B cell (primary cell): Measurements from ENCODE around the gene UGT3A1. TPM values are rescaled to one million over a fixed set of nuclear protein-coding genes. Genes with fewer than 3 reads are reported as not detected.
A peak's percentile ranks its signal among the peaks of the same experiment; 100 is the strongest.

Source experiments
- ATAC-seq: fragments of 200-7000 bp; cut with Tn5 transposase; one replicate; pipeline ENCODE4 v1.10.0; 2021; ENCODE audit warnings: low read depth, mild to moderate bottlenecking, moderate number of reproducible peaks, moderate library complexity
- CTCF ChIA-PET: fragments of 350-600 bp; sonication (Branson Sonifier 250); formaldehyde crosslinking; loops from one replicate; lab custom pipeline; 2021; ENCODE audit warnings: antibody characterized with exemption, inconsistent platforms; lab: Charles Lee
- POLR2A ChIA-PET: fragments of 350-600 bp; sonication (Branson Sonifier 250); formaldehyde crosslinking; loops from one replicate; lab custom pipeline; 2021; ENCODE audit warnings: antibody characterized with exemption; lab: Charles Lee
- DNase-seq: peaks from one replicate; pipeline ENCODE4 v3.0.0; 2013
- H2AFZ ChIP-seq: 2 replicates; pipeline ENCODE4 v1.6.1; 2012; ENCODE audit warnings: mild to moderate bottlenecking, low read depth, low read length; ENCODE audit not compliant: insufficient read depth, poor library complexity, severe bottlenecking
- H3K27ac ChIP-seq, 2 donors: 1 replicate in 1 of 2; 2 replicates in 1 of 2; pipeline ENCODE4 v1.5.1; 2012 to 2013; ENCODE audit warnings: low read length in 2 of 2, mild to moderate bottlenecking in 2 of 2, moderate library complexity in 1 of 2
- H3K27me3 ChIP-seq, 4 experiments: fragments of 200-600 bp in 1 of 4; sonication (generic) in 1 of 4; replicated peaks in 1 of 4; 1 replicate in 2 of 4; 2 replicates in 2 of 4; pipeline versions ENCODE4 v1.6.1 to v1.7.0; 2013 to 2016; ENCODE audit warnings: low read length in 3 of 4, mild to moderate bottlenecking in 2 of 4, mixed read lengths in 1 of 4, moderate library complexity in 1 of 4; ENCODE audit not compliant: insufficient read depth in 4 of 4, control insufficient read depth in 3 of 4; ENCODE audit errors: control extremely low read depth in 1 of 4
- H3K36me3 ChIP-seq, 2 experiments: replicated peaks in 1 of 2; 1 replicate in 1 of 2; 2 replicates in 1 of 2; pipeline versions ENCODE4 v1.6.1 to v1.7.1; 2013; ENCODE audit warnings: low read length in 1 of 2; ENCODE audit not compliant: insufficient read depth in 2 of 2, control insufficient read depth in 1 of 2; ENCODE audit errors: control extremely low read depth in 1 of 2, extremely low read depth in 1 of 2
- H3K4me1 ChIP-seq, 2 donors: fragments of 200-600 bp in 1 of 2; sonication (generic) in 1 of 2; 1 replicate in 1 of 2; 2 replicates in 1 of 2; pipeline versions ENCODE4 v1.5.1 to v1.6.1; 2013 to 2017; ENCODE audit warnings: low read length in 2 of 2; ENCODE audit not compliant: control insufficient read depth in 2 of 2, insufficient read depth in 2 of 2
- H3K4me2 ChIP-seq: replicated peaks from 2 replicates; pipeline ENCODE3; 2012; ENCODE audit warnings: mild to moderate bottlenecking, low read depth, low read length; ENCODE audit not compliant: poor library complexity, severe bottlenecking
- H3K4me3 ChIP-seq, 5 experiments: fragments of 200-600 bp in 1 of 5; sonication (generic) in 1 of 5; 1 replicate in 3 of 5; 2 replicates in 2 of 5; pipeline versions ENCODE4 v1.5.1 to v1.7.0; 2011 to 2016; ENCODE audit warnings: low read length in 4 of 5, mild to moderate bottlenecking in 4 of 5, low read depth in 2 of 5, control low read depth in 1 of 5, moderate library complexity in 1 of 5; ENCODE audit not compliant: insufficient read depth in 1 of 5; ENCODE audit errors: control extremely low read depth in 1 of 5, extremely low read depth in 1 of 5
- H3K79me2 ChIP-seq: fragments of 200-600 bp; sonication (generic); one replicate; pipeline ENCODE4 v1.6.0; 2016; ENCODE audit warnings: low read length; ENCODE audit not compliant: control insufficient read depth, insufficient read depth
- H3K9ac ChIP-seq: fragments of 200-600 bp; sonication (generic); 2 replicates; pipeline ENCODE4 v1.6.1; 2017; ENCODE audit warnings: mild to moderate bottlenecking, low read length, moderate library complexity
- H3K9me3 ChIP-seq, 3 donors: one replicate each; pipeline versions ENCODE4 v1.6.1 to v1.7.1; 2013; ENCODE audit warnings: low read length in 2 of 3; ENCODE audit not compliant: control insufficient read depth in 2 of 3, insufficient read depth in 1 of 3; ENCODE audit errors: control extremely low read depth in 1 of 3
- H4K20me1 ChIP-seq: 2 replicates; pipeline ENCODE4 v1.6.0; 2012; ENCODE audit warnings: mild to moderate bottlenecking, low read length; ENCODE audit not compliant: insufficient read depth, control insufficient read depth, poor library complexity, severe bottlenecking
- H3K27ac Mint-ChIP-seq: one replicate; pipeline ENCODE4 v1.8.0; 2021; ENCODE audit warnings: mixed read lengths
- H3K27me3 Mint-ChIP-seq: one replicate; pipeline ENCODE4 v1.8.0; 2021; ENCODE audit warnings: mixed read lengths
- H3K4me1 Mint-ChIP-seq: one replicate; pipeline ENCODE4 v1.8.0; 2021; ENCODE audit warnings: mixed read lengths
- H3K4me3 Mint-ChIP-seq: one replicate; pipeline ENCODE4 v1.8.0; 2021; ENCODE audit warnings: mixed read lengths
- H3K9me3 Mint-ChIP-seq: one replicate; pipeline ENCODE4 v1.8.0; 2022; ENCODE audit warnings: mixed read lengths; ENCODE audit not compliant: insufficient read depth
- EZH2 ChIP-seq: IDR thresholded peaks from 2 replicates; pipeline ENCODE4 v1.6.1; 2012; ENCODE audit warnings: borderline replicate concordance, low read depth, mild to moderate bottlenecking, moderate library complexity, low read length; ENCODE audit not compliant: insufficient read depth, poor library complexity, severe bottlenecking
- WGBS: methylation state at CpG from one replicate; pipeline ENCODE4 v1.1.5; 2013; ENCODE audit warnings: missing lambda C conversion rate; ENCODE audit not compliant: insufficient coverage; 5-methylcytosine and 5-hydroxymethylcytosine counted together
- intact Hi-C: fragments of 100-400 bp; cut with micrococcal nuclease; formaldehyde crosslinking; loops from one replicate; pipeline ENCODE4 v1.10.0; 2022
- polyA plus RNA-seq: library from polyadenylated mRNA; depleted of rRNA; stranded (reverse); fragments of >200 nt; gene quantifications from 2 replicates; pipeline ENCODE4 v1.2.3, GENCODE V29; 2012
- total RNA-seq, 2 donors: library from RNA; stranded (reverse); fragments of 120-200 nt in 1 of 2; gene quantifications; 1 replicate in 1 of 2; 2 replicates in 1 of 2; pipeline versions ENCODE4 v1.2.3 to v1.2.4, GENCODE V29; 2013 to 2022
- TF ChIP-seq, protein P1 (sequence below): fragments of 200-600 bp; IDR thresholded peaks from one replicate; pipeline ENCODE4 v1.8.0; 2022; ENCODE audit warnings: antibody characterized with exemption, mild to moderate bottlenecking

Gene UGT3A1
- total and polyA plus RNA-seq, 2 donors (not counting 1 experiment from before 2014, with no cell fraction given): not detected

DNA sequence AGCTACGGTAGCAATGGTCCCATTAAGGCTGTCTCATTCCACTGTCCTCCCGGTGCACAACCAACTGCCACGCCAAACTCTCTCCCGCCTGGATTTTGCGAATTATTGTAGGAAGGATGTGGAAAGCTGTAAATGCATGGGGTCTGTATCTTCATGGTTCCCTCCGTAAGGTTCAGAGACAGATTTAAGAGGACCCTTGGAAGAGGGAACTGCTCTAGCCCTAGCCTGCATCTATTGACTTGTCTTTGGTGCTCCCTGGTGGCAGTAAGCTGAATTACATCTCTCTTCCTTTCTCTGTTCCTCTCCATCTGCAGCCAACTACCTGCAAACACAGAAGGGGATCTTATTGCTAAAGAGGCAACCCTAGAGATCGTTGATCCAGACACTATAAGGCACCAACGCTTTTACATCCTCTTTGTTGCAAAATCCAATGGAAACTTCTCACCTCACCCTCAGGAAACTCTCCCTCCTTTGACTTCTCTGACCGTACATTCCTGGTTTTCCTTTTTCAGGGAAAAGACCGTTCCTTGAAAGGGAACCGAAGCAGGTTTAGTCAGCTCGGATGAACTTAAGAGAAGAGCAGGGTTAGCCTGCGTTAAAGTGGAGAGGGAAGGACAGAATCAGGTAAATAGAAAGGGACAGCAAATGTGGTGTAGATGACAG is 64.7 kb downstream of the UGT3A1 start:
- Mint-ChIP-seq H3K9me3 (no peaks in the 10 kb centered on the region), H3K27ac (no peak overlapping the region), H3K4me1 (peaks cover 10% of the 10 kb centered on the region), H3K4me3 (no peak overlapping the region), H3K27me3 (peaks cover 30% of the 10 kb centered on the region)
- Histone ChIP-seq H3K79me2 (no peaks in the 10 kb centered on the region), H4K20me1 (no peaks in the 10 kb centered on the region), H3K4me2 (no peak overlapping the region), H3K4me3 (no peak overlapping the region), H3K36me3 (no peaks in the 10 kb centered on the region), H2AFZ (no peak overlapping the region), H3K4me1 (peaks cover 6% of the 10 kb centered on the region in 2 donors), H3K9ac (no peak overlapping the region), H3K27me3 (peaks cover 0 to 10% (median 4%) of the 10 kb centered on the region in 4 experiments), H3K9me3 (no peaks in the 10 kb centered on the region), H3K27ac (no peak overlapping the region)
- 54% methylated on average over 8 of the region's 13 CpGs for WGBS
- POLR2A ChIA-PET: no interaction called here
- ATAC-seq (peak; percentile 47), DNase-seq (peak; percentile 57)
- intact Hi-C loops: loop anchor here (1.0 to 10.0 kb wide), 4 partner anchors 148 to 1452 kb away; no protein-coding TSS in a partner anchor
- TF ChIP-seq EZH2: no peak
- TF ChIP-seq, protein P1, sequence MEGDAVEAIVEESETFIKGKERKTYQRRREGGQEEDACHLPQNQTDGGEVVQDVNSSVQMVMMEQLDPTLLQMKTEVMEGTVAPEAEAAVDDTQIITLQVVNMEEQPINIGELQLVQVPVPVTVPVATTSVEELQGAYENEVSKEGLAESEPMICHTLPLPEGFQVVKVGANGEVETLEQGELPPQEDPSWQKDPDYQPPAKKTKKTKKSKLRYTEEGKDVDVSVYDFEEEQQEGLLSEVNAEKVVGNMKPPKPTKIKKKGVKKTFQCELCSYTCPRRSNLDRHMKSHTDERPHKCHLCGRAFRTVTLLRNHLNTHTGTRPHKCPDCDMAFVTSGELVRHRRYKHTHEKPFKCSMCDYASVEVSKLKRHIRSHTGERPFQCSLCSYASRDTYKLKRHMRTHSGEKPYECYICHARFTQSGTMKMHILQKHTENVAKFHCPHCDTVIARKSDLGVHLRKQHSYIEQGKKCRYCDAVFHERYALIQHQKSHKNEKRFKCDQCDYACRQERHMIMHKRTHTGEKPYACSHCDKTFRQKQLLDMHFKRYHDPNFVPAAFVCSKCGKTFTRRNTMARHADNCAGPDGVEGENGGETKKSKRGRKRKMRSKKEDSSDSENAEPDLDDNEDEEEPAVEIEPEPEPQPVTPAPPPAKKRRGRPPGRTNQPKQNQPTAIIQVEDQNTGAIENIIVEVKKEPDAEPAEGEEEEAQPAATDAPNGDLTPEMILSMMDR: peak; percentile 85
- CTCF ChIA-PET: interaction anchor here (0.7 to 5.4 kb wide), 22 partner anchors 8 to 1440 kb away, joined by 3 to 94 read pairs (median 3); no protein-coding TSS in a partner anchor
